Activated CD8-positive, alpha-beta memory T cell treated with anti-CD3 and anti-CD28 coated beads, Interleukin-2, amount 50 U/mL, for 4 hours (primary cell): ENCODE measurements around the gene KIF5A.
"Not testable (repeated sequence)": the region's sequence is repeated elsewhere in the genome, so short reads cannot be mapped to it uniquely, and the experiment has no call there.

Experiments
- DNase-seq: peaks from one replicate; pipeline ENCODE4 v3.0.0-alpha.2; 2020

The KIF5A gene

DNA sequence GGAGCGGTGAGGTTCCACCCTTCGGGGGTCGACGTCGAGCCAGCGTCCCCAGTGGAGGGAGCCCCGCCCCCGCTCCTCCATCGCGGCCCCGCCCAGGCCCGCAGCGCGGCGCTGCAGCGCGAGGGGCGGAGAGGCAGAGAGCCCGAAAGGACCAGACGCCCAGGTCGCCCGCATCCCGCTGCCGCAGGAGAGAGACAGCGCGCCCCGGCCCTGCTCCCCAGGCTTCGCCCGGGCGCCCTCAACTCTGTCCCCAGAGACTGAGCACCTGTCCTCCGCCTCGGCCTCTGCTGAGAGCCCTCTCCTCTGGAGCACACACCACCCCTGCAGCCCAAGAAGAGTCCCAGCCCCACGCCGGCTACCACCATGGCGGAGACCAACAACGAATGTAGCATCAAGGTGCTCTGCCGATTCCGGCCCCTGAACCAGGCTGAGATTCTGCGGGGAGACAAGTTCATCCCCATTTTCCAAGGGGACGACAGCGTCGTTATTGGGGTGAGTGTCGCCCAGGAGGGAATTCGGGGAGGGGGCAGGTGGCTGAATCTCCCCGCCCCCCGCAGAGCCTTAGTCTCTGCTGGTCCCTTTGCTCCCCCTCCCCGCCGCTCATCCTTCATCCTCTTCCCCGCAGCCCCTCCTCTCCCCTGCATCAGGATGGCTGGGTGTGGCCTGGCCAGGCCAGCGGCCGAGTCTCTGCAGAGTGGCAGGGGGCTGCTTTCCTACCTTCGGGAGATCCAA is at the start of gene KIF5A:
KIF5A (plus strand) TSS at position 136 of the 732 bp plus-strand sequence; CDS start at position 364, 228 bp downstream.
- DNase-seq = peak; percentile 61

DNA sequence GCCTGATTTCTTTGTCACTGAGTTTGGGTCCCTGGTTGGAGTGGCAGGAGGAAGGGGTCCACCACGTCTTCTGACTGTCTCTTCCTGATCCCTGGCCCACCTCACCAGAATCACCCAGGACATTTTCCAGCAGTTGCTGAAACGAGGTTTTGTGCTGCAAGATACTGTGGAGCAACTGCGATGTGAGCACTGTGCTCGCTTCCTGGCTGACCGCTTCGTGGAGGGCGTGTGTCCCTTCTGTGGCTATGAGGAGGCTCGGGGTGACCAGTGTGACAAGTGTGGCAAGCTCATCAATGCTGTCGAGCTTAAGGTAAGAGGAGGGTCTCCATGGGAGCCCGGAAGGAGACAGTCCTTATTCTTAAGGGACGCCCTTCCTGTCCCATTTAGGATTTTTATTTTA is 49.6 kb upstream of the KIF5A start:
- DNase-seq = no peak

DNA sequence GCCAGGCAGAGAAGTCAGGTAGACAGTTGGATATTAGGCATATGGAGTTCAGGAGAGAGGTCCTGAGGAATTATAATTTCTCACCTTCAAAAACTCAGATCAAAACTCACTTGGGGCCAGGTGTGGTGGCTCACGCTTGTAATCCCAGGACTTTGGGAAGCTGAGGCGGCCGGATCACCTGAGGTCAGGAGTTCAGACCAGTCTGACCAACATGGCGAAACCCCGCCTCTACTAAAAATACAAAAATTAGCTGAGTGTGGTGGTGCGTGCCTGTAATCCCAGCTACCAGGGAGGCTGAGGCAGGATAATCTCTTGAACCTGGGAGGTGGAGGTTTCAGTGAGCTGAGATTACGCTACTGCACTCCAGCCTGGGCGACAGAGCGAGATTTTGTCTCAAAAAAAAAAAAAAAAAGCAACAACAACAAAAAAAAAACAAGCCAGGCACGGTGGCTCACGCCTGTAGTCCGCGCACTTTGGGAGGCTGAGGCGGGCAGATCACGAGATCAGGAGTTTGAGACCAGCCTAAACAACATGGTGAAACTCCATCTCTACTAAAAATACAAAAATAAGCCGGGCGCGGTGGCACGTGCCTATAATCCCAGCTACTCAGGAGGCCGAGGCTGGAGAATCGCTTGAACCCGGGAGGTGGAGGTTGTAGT is 47.4 kb upstream of the KIF5A start:
- not testable (repeated sequence) for DNase-seq

DNA sequence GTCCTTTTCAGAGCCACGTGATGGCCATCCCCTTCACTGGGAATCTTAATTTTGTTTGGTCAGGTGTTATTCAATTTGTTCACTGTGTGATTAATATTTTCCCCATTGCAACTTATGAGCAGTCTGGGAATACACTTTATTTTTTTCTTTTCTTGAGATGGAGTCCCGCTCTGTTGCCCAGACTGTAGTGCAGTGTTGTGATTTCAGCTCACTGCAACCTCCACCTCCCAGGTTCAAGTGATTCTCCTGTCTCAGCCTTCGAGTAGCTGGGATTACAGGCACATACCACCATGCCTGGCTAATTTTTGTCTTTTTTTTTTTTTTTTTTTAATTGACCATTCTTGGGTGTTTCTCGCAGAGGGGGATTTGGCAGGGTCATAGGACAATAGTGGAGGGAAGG is 43.3 kb upstream of the KIF5A start:
- not testable (repeated sequence) for DNase-seq

DNA sequence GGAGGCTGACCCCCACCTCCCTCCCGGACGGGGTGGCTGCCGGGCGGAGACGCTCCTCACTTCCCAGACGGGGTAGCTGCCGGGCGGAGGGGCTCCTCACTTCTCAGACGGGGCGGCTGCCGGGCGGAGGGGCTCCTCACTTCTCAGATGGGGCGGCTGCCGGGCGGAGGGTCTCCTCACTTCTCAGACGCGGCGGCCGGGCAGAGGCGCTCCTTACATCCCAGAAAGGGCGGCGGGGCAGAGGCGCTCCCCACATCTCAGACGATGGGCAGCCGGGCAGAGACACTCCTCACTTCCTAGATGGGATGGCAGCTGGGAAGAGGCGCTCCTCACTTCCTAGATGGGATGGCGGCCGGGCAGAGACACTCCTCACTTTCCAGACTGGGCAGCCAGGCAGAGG is 42.0 kb upstream of the KIF5A start:
- not testable (repeated sequence) for DNase-seq

DNA sequence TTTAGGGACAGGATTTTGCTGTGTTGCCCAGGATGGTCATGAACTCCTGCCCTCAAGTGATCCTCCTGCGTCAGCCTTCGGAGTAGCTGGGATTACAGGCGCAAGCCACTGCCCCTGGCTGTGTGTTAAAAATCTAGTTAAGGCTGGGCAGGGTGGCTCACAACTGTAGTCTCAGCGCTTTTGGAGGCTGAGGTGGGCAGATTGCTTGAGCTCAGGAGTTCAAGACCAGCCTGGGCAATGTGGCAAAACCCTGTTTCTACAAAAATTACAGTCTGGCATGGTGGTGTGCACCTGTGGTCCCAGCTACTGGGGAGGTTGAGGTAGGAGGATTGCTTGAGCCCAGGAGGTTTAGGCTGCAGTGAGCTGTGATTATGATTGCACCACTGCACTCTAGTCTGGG is 38.7 kb upstream of the KIF5A start:
- no peak for DNase-seq

DNA sequence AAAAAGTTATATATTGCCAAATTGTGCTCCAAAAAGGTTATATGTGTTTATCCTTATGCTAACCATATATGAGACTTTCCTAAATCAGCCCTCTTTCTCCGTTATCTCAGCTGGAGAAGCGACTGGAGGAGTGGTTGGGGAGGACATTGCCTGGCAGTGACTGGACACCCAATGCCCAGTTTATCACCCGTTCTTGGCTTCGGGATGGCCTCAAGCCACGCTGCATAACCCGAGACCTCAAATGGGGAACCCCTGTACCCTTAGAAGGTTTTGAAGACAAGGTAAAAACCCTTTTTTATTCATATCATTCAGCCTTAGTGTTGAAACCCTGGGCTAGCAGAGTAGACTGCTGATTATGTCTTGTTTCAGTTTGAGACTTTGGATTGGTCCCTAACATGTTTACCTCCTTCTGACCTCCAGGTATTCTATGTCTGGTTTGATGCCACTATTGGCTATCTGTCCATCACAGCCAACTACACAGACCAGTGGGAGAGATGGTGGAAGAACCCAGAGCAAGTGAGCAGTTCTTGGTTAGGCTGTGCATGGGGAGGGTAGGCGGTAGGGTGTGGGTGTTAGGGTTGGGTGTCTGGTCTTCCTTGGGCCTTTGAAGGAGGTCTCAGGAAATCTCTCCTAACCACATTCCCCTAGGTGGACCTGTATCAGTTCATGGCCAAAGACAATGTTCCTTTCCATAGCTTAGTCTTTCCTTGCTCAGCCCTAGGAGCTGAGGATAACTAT is 38.1 kb upstream of the KIF5A start:
- no peak for DNase-seq

DNA sequence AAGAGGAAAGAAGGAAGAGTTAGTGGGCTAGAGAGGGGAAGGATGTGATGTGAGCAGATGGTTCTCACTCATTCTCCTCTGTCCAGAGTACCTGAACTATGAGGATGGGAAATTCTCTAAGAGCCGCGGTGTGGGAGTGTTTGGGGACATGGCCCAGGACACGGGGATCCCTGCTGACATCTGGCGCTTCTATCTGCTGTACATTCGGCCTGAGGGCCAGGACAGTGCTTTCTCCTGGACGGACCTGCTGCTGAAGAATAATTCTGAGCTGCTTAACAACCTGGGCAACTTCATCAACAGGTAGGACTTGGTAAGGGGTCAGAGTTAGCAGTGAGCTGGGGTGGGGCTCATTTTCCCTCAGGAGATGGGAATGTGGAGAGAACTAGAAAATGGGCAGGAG is 37.2 kb upstream of the KIF5A start:
- DNase-seq = no peak

DNA sequence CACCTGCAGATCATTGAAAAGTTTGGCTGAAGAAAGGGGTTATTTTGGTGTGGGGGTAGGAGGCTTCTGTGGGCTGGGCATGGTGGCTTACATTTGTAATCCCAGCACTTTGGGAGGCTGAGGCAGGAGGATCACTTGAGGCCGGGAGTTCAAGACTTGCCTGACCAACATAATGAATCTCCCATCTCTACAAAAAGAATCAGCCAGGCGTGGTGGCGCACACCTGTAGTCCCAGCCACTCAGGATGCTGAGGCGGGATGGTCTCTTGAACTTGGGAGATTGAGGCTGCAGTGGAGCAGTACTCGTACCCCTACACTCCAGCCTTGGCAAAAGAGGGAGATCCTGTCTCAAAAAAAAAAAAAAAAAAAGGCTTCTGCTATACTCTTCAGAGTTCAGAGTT is 36.6 kb upstream of the KIF5A start:
- no peak for DNase-seq

DNA sequence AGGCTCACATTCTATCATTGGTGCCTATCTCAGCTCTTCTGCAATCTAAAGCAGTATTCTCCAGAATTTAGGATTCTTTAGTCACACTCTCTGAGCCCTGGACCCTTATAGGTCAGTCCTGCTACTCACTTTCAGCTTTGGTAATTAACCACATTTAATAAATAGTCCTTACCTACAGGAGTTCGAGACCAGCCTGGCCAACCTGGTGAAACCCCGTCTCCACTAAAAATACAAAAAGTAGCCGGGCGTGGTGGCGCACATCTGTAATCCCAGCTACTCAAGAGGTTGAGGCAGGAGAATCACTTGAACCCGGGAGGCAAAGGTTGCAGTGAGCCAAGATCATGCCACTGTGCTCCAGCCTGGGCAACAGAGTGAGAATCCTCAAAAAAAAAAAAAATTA is 36.2 kb upstream of the KIF5A start:
- not testable (repeated sequence) for DNase-seq

DNA sequence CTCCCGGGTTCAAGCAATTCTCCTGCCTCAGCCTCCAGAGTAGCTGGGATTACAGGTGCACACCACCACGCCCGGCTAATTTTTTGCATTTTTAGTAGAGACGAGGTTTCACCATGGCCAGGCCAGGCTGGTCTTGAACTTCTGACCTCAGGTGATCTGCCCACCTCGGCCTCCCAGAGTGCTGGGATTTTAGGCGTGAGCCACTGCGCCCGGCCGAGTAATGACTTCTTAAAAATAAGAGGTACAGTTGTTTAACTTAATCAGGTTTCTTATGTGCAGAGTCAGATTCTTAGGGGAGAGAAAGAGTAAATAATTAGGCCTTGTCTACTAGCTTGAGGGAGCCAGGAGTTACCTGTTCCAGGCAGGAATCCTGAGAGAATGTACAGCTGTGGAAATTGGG is 35.6 kb upstream of the KIF5A start:
- not testable (repeated sequence) for DNase-seq

DNA sequence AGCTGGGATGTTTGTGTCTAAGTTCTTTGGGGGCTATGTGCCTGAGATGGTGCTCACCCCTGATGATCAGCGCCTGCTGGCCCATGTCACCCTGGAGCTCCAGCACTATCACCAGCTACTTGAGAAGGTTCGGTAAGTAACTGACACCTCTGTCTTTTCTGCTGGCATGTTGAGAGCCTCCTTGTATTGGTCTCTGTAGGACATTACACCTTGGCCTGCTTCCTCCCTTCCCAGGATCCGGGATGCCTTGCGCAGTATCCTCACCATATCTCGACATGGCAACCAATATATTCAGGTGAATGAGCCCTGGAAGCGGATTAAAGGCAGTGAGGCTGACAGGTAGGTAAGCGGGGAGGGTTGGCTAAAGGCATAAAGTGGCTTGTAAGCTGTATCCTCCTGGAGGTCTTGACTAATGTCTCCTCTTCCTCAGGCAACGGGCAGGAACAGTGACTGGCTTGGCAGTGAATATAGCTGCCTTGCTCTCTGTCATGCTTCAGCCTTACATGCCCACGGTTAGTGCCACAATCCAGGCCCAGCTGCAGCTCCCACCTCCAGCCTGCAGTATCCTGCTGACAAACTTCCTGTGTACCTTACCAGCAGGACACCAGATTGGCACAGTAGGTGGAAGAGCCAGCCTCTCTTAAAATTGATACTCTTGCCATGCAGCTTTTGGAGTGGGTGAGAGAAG is 35.0 kb upstream of the KIF5A start:
- no peak for DNase-seq

DNA sequence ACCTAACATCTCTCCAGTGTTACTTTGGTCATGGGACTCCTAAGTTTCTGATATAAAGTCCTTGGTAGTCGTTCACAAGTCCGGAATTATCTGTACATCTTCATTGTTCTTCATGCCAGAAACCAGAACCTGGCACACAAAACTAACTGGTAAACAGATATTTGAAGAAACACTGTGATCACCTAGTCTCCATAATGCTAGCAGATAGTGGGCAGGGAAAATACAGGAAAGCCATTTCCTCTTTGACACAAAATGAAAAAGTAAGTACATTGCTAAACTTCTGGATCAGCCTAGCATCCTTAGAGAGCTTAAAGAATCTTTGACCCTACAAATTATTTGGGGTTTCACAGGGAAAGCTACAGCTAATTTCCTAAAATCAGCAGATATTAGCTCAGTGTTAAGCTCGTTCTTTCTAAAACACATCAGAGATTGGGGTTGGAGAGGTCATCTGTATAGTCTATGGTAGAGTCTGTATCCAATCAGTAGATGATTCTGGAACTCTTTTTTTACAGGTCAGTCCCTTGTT is 34.4 kb upstream of the KIF5A start:
- DNase-seq = no peak

DNA sequence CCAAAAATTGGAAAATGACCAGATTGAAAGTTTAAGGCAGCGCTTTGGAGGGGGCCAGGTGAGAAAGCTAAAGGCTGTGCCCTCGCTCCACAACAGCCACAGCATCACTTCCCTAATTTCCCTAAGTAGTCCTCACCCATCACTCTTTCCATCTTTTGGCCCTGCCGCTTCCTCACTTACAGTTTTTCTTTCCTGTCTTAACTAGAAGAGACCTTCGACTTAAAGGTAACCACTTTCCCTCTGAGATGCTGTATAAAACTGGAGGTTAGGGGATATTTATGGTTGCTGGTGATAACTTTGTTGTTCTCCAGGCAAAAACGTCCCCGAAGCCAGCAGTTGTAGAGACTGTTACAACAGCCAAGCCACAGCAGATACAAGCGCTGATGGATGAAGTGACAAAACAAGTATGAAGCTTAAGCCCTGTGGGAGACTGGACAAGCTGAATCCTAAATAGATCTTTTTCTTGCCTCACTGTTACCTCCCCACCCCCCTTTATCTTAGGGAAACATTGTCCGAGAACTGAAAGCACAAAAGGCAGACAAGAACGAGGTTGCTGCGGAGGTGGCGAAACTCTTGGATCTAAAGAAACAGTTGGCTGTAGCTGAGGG is 33.8 kb upstream of the KIF5A start:
- DNase-seq = no peak

DNA sequence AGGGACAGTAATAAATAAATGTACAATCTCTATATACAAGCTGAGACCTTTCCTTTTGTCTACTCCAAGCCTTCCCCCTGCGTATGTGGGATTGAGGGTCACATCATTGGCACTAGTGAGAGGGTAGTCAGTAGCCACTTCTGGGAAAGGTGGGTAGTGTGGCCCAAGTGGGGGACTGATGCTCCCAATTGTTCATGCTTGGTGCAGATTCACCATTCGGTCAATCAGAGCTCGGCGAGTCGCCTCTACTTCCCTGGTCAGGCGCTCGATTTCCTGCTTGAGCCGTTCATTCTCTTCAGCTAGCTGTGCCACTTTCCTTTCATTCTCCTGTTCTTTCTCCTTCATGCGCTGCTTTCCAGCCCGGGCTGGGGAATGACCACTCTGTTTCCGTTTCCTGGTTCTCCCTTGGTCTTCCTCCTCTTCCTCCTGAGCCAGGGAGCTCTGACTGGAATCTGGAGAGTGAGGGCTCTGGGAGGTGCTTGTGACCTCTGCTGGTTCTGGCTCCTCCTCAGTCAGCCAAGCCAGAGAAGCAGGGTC is 33.2 kb upstream of the KIF5A start:
- no peak for DNase-seq

DNA sequence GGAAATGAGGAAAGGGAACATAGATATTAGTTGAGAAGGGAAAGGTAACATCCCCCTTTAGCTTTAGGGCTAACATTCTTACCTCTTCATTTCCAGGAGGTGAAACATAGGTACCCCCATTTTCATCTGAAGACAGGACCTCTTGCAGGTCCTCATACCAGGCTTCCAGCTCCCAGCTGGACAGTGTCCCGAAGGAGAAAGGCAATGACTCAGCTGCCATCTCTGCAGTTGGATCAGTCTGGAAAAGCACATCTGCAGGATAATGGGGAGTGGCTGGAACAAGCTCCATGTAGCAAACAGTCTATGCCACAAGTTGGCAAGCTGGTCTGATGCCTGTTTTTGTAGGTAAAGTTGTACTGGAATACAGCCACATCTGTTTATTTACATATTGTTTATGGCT is 32.7 kb upstream of the KIF5A start:
- no peak for DNase-seq

DNA sequence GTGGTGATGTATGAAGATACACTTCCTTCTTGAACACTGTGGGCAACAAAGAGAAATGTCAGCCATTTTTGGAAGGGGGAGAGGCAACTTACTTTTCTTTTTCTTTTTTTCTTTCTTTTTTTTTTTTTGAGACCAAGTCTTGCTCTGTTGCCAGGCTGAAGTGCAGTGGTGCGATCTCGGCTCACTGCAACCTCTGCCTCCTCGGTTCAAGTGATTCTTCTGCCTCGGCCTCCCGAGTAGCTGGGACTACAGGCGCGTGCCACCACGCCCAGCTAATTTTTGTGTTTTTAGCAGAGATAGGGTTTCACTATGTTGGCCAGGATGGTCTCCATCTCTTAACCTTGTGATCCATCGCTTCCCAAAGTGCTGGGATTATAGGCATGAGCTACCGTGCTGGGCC is 32.1 kb upstream of the KIF5A start:
- DNase-seq = not testable (repeated sequence)

DNA sequence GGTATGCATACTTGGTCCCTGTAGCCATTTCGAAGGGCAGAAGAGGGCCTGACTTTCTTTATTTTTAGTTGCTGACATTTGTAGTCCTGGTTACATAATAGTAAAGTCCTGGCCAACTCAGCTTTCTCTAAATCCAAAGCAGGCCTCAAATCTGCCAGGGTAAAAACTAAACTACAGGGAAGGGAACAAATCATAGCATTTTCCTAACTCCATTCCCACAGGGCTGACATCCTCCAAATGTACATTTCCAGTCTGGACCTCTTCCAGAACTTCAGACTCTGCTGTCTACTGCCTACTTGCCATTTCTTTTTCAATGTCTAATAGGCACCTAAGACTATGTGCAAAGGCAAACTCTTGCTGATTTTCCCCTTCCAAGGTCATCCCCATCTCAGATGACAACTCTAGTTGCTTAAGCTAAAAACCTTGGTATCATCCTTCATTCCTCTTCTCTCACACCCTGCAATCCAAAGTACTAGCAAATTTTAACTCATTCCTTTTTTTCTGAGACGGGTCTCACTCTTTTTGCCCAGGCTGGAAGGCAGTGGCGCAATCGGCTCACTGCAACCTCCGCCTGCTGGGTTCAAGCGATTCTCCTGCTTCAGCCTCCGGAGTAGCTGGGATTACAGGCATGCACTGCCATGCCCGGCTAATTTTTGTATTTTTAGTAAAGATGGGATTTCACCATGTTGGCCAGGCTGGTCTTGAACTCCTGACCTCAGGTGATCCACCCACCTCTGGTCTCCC is 31.5 kb upstream of the KIF5A start:
- no peak for DNase-seq

DNA sequence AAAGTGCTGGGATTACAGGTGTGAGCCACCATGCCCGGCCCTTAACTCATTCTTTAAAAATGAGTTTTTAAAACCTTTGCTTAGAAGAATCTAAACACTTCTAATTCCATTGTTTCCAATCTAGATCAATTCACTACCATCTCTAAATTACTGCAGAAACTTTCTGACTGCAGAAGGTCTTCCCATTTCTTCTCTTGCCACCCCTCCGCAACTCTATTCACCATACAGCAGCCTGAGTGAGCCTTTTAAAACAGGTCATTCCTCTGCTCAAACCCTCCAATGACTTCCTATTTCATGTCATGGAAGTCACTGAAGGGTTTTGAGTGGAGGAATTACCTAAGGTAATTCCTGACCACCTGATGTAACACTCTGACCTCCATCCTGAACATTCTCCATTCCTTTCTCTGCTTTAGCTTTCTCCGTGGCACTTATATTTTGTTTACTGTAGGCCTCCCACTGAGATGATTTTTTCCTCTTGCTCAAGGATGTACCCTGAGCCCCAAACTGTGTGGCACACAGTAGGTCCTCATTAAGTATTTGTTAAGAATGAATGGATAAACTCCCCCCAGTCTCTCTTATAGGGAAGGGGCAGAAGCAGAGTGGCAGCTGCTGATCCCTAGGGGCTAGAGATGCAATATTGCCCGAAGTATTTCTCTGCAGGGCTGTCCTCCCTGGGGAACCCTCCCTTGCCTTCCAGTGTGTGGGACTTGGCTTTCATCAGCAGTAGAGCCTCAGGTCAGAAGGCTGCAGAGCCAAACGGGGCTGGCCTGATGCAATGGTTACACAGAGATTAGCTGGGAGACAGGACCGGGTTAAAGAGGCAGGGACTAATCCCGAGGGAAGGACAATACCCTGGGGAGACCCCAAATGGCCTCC is 30.7 kb upstream of the KIF5A start:
- DNase-seq = no peak

DNA sequence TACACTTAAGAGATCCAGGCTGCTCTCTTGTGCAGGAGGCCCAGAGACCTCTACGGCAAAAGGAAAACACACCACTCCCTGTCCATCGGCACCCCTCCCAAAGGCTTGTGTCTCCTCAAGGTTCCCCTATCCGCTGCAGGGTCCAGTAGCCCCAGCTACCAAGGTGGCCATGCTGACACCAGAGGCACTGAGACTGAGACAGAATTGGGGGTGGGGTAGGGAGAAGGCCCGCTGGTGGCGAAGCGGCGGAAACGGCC is 30.1 kb upstream of the KIF5A start:
- peak; percentile 35 for DNase-seq
